HEK293T (cell line): Measurements from ENCODE around the gene TLR6.

Experiments used
- ARNT ChIP-seq: fragments of 450-650 bp; IDR thresholded peaks from 2 replicates; pipeline ENCODE4 v1.6.1; 2017; ENCODE audit warnings: mild to moderate bottlenecking
- BHLHE40 ChIP-seq: fragments of 450-650 bp; IDR thresholded peaks from 2 replicates; pipeline ENCODE4 v1.6.1; 2016; ENCODE audit warnings: mild to moderate bottlenecking, moderate library complexity, borderline replicate concordance
- FOXK2 ChIP-seq: fragments of 450-650 bp; IDR thresholded peaks from 2 replicates; pipeline ENCODE4 v1.6.1; 2016; ENCODE audit warnings: mild to moderate bottlenecking
- FOXM1 ChIP-seq: fragments of 450-650 bp; IDR thresholded peaks from 2 replicates; pipeline ENCODE4 v1.6.1; 2017; ENCODE audit warnings: mild to moderate bottlenecking, borderline replicate concordance
- NFRKB ChIP-seq: fragments of 450-650 bp; IDR thresholded peaks from 2 replicates; pipeline ENCODE4 v1.6.1; 2016; ENCODE audit warnings: mild to moderate bottlenecking, moderate library complexity
- SUZ12 ChIP-seq: fragments of 450-650 bp; IDR thresholded peaks from 2 replicates; pipeline ENCODE4 v1.6.1; 2016; ENCODE audit warnings: mild to moderate bottlenecking
- TF ChIP-seq, protein P1 (sequence below): fragments of 450-650 bp; IDR thresholded peaks from 2 replicates; pipeline ENCODE4 v1.6.1; 2016

DNA sequence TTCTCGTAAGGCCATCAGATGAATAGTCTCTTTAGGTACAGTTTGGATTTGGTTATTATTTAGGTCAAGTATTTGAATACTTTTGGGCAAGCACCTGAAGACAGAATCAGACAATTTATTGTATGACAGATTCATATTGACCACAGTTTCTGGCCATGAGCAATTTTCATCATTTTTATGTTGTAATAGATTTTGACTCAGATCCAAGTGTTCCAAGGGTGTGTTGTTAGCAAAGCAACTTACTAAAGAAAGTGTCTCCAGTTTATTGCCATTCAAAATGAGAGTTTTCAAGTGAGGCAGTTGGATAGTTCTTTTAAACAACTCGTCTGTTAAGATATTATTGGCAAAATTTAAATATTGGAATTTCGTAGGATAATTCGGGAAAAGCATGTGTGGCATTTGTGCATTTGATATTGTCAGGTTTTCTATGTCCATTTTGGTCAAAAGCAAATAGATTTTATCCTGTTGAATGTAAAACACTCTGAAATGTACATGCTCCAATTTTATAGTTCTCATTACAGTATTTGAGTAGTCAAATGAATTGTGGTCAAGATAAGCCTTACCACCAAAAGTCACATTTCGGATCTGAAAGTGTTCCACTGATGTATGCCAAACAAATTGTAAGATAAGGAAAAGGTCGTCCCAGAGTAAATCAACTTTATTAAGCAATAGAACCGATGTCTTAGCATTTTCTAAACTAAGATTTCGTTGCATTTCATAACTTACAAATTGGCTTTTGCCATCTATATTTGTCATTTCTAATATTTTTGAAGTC, 82.2 kb downstream of the TLR6 start:
- TF ChIP-seq NFRKB (no peak), FOXM1 (no peak), ARNT (no peak), FOXK2 (no peak), SUZ12 (no peak), BHLHE40 (no peak)
- TF ChIP-seq, protein P1, sequence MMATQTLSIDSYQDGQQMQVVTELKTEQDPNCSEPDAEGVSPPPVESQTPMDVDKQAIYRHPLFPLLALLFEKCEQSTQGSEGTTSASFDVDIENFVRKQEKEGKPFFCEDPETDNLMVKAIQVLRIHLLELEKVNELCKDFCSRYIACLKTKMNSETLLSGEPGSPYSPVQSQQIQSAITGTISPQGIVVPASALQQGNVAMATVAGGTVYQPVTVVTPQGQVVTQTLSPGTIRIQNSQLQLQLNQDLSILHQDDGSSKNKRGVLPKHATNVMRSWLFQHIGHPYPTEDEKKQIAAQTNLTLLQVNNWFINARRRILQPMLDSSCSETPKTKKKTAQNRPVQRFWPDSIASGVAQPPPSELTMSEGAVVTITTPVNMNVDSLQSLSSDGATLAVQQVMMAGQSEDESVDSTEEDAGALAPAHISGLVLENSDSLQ, result no peak
